Ishikawa (cell line): ENCODE results near the gene CFAP221.

Experiments
- CEBPB ChIP-seq: IDR thresholded peaks from 2 replicates; pipeline ENCODE4 v1.6.1; 2012
- CREB1 ChIP-seq: IDR thresholded peaks from 2 replicates; pipeline ENCODE4 v1.6.1; 2012; ENCODE audit warnings: low read depth
- EGR1 ChIP-seq: IDR thresholded peaks from 2 replicates; pipeline ENCODE4 v1.6.1; 2012
- EP300 ChIP-seq: IDR thresholded peaks from 2 replicates; pipeline ENCODE4 v1.6.1; 2012; ENCODE audit warnings: borderline replicate concordance
- FOXM1 ChIP-seq: IDR thresholded peaks from 2 replicates; pipeline ENCODE4 v1.6.1; 2012; ENCODE audit warnings: low read depth, borderline replicate concordance
- MAX ChIP-seq: IDR thresholded peaks from 2 replicates; pipeline ENCODE4 v1.6.1; 2012
- NFIC ChIP-seq: IDR thresholded peaks from 2 replicates; pipeline ENCODE4 v1.6.1; 2012
- RAD21 ChIP-seq: IDR thresholded peaks from 2 replicates; pipeline ENCODE4 v1.6.1; 2012; ENCODE audit warnings: low read depth
- REST ChIP-seq: IDR thresholded peaks from 2 replicates; pipeline ENCODE4 v1.6.1; 2012; ENCODE audit warnings: low read depth, mild to moderate bottlenecking
- TAF1 ChIP-seq: IDR thresholded peaks from 2 replicates; pipeline ENCODE4 v1.6.1; 2012; ENCODE audit warnings: low read depth, mild to moderate bottlenecking
- TCF12 ChIP-seq: IDR thresholded peaks from 2 replicates; pipeline ENCODE4 v1.6.1; 2012; ENCODE audit warnings: low read depth
- TEAD4 ChIP-seq: IDR thresholded peaks from 2 replicates; pipeline ENCODE4 v1.6.1; 2012
- USF1 ChIP-seq: IDR thresholded peaks from 2 replicates; pipeline ENCODE4 v1.6.1; 2012
- YY1 ChIP-seq: IDR thresholded peaks from 2 replicates; pipeline ENCODE4 v1.6.1; 2012; ENCODE audit warnings: low read depth
- ZBTB7A ChIP-seq: IDR thresholded peaks from 2 replicates; pipeline ENCODE4 v1.6.1; 2012; ENCODE audit warnings: low read depth

The CFAP221 gene

GRCh38 chr2:119689218-119689617 lies 145.0 kb downstream of the CFAP221 start:
- TF ChIP-seq TEAD4: no peak
- no peak for TF ChIP-seq FOXM1

- TF ChIP-seq REST (peak; percentile 77), USF1 (no peak)
Measured at GRCh38 chr2:119691189-119691588, 146.9 kb downstream of the CFAP221 start.

GRCh38 chr2:119691651-119692245 lies 147.5 kb downstream of the CFAP221 start:
- no peak for TF ChIP-seq TEAD4
- no peak for TF ChIP-seq TCF12

- no peak for TF ChIP-seq EGR1
- no peak for TF ChIP-seq YY1
- TF ChIP-seq USF1: no peak
- no peak for TF ChIP-seq REST
- TF ChIP-seq RAD21: no peak
- no peak for TF ChIP-seq EP300
- TF ChIP-seq NFIC: no peak
- TF ChIP-seq ZBTB7A: no peak
- TF ChIP-seq TCF12: no peak
- no peak for TF ChIP-seq CEBPB
- TF ChIP-seq FOXM1: no peak
- no peak for TF ChIP-seq CREB1
- no peak for TF ChIP-seq TAF1
Measured at GRCh38 chr2:119692310-119692709, 148.1 kb downstream of the CFAP221 start.

GRCh38 chr2:119692954-119693353 lies 148.7 kb downstream of the CFAP221 start:
- no peak for TF ChIP-seq CEBPB
- no peak for TF ChIP-seq FOXM1
- no peak for TF ChIP-seq EGR1
- TF ChIP-seq YY1: no peak
- no peak for TF ChIP-seq TEAD4
- TF ChIP-seq RAD21: no peak
- no peak for TF ChIP-seq USF1

- TF ChIP-seq USF1 (no peak), YY1 (no peak), EGR1 (no peak), REST (no peak), RAD21 (no peak), MAX (no peak), NFIC (no peak), TEAD4 (no peak), TCF12 (no peak), EP300 (no peak), FOXM1 (no peak)
Measured at GRCh38 chr2:119693567-119693966, 149.3 kb downstream of the CFAP221 start.
